H1 (cell line): ENCODE data around the gene ADRB2.

Experiments used
- BACH1 ChIP-seq: IDR thresholded peaks from 2 replicates; pipeline ENCODE4 v1.6.1; 2012; ENCODE audit warnings: low read length, improper control_type of control experiment
- CEBPB ChIP-seq: IDR thresholded peaks from 2 replicates; pipeline ENCODE4 v1.6.1; 2012; ENCODE audit warnings: low read depth, low read length
- CREB1 ChIP-seq: IDR thresholded peaks from 2 replicates; pipeline ENCODE4 v1.6.1; 2012; ENCODE audit warnings: inconsistent platforms
- EP300 ChIP-seq, 2 experiments: IDR thresholded peaks; 1 replicate in 1 of 2; 2 replicates in 1 of 2; pipeline ENCODE4 v1.6.1; 2011 to 2012; ENCODE audit warnings: low read depth in 2 of 2, low read length in 2 of 2, mild to moderate bottlenecking in 2 of 2, borderline replicate concordance in 1 of 2, inconsistent platforms in 1 of 2, moderate library complexity in 1 of 2
- EZH2 ChIP-seq: fragments of 200-600 bp; sonication (generic); IDR thresholded peaks from 2 replicates; pipeline ENCODE4 v1.7.1; 2012; ENCODE audit warnings: low read depth, mild to moderate bottlenecking, moderate library complexity, low read length, inconsistent platforms; ENCODE audit not compliant: severe bottlenecking
- HDAC2 ChIP-seq, 2 experiments: fragments of 300-600 bp in 1 of 2; sonication (generic) in 1 of 2; IDR thresholded peaks; 2 replicates each; pipeline ENCODE4 v1.6.1; 2011 to 2012; ENCODE audit warnings: low read depth in 2 of 2, low read length in 2 of 2, mild to moderate bottlenecking in 2 of 2, moderate library complexity in 2 of 2, borderline replicate concordance in 1 of 2, inconsistent platforms in 1 of 2
- POLR2A ChIP-seq, 2 experiments: IDR thresholded peaks; 1 replicate in 1 of 2; 2 replicates in 1 of 2; pipeline ENCODE4 v1.6.1; 2011; ENCODE audit warnings: low read depth in 2 of 2, low read length in 2 of 2, mild to moderate bottlenecking in 2 of 2; ENCODE audit errors: control extremely low read depth in 1 of 2
- POLR2AphosphoS5 ChIP-seq: IDR thresholded peaks from 2 replicates; pipeline ENCODE4 v1.6.1; 2011; ENCODE audit warnings: low read depth, low read length
- SIN3A ChIP-seq, 2 experiments: IDR thresholded peaks in 1 of 2; conservative IDR thresholded peaks in 1 of 2; 2 replicates each; pipeline ENCODE4 v1.6.1; 2011 to 2012; ENCODE audit warnings: low read length in 2 of 2, improper control_type of control experiment in 1 of 2, low read depth in 1 of 2, mild to moderate bottlenecking in 1 of 2
- SUZ12 ChIP-seq: fragments of 200-600 bp; sonication (generic); IDR thresholded peaks from 2 replicates; pipeline ENCODE4 v1.6.1; 2012; ENCODE audit warnings: mild to moderate bottlenecking, inconsistent platforms, low read length, moderate library complexity, mixed read lengths
- YY1 ChIP-seq: IDR thresholded peaks from 2 replicates; pipeline ENCODE4 v1.6.1; 2011; ENCODE audit warnings: low read depth, mild to moderate bottlenecking, low read length
- TF ChIP-seq, protein P1 (sequence below), 3 experiments: IDR thresholded peaks; 1 replicate in 2 of 3; 2 replicates in 1 of 3; pipeline versions ENCODE4 v1.5.1 to v1.6.1; 2011; ENCODE audit warnings: low read length in 3 of 3, mild to moderate bottlenecking in 3 of 3, inconsistent platforms in 2 of 3, low read depth in 1 of 3, moderate library complexity in 1 of 3; ENCODE audit not compliant: insufficient read depth in 1 of 3; ENCODE audit errors: control extremely low read depth in 1 of 3

DNA sequence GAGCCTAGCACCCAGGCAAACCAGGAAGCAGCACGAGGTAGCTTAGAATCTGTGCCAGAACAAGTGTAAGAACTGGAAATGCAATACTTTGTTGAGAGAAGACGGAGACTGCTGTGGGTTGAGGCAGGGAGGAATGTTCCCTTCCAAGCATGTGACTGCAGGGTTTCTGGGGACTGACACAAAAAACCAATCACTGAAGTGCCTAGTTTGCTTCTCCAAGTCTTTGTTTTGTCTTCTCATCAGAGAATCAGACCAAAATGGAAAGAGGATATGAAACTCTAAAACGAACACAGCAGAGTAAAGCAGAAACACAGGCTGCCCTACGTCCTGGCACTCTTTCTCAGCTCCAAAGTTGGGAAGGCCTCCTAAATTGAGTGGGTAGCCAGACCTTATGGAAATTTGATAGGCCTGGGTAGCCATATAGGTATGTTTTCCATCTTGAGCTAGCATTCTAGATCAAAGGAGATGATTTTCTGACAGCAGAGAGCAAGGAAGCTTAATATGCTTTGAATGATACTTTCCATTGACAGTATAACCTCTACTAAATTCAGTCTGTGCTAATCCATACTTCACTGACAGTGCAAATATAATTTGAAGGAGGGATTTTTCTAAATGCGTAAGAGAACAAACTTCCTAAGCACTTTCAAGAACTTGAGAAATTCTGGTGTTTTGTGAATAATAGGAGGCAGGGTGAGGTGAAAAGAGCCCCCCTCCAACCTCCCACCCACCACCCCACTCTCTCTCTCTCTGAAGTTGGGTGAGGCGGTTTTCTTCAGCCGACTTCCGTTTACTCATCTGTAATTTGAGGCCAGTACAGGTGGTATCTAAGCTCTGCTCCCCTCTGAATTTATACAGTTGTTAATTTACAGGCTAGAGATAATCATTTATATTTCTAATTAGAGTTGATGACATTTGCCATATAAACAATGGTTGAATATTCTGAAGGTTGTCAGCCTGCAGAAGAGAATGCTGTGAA is 5.5 kb downstream of the ADRB2 start:
- TF ChIP-seq, protein P1, sequence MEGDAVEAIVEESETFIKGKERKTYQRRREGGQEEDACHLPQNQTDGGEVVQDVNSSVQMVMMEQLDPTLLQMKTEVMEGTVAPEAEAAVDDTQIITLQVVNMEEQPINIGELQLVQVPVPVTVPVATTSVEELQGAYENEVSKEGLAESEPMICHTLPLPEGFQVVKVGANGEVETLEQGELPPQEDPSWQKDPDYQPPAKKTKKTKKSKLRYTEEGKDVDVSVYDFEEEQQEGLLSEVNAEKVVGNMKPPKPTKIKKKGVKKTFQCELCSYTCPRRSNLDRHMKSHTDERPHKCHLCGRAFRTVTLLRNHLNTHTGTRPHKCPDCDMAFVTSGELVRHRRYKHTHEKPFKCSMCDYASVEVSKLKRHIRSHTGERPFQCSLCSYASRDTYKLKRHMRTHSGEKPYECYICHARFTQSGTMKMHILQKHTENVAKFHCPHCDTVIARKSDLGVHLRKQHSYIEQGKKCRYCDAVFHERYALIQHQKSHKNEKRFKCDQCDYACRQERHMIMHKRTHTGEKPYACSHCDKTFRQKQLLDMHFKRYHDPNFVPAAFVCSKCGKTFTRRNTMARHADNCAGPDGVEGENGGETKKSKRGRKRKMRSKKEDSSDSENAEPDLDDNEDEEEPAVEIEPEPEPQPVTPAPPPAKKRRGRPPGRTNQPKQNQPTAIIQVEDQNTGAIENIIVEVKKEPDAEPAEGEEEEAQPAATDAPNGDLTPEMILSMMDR (IDR thresholded peaks at IDR 0.05; ENCODE audit: control extremely low read depth in 1 of 3, insufficient read depth in 1 of 3, low read depth in 1 of 3, low read length in 3 of 3): no peak
- no peak for TF ChIP-seq POLR2AphosphoS5
- no peak for TF ChIP-seq CEBPB
- TF ChIP-seq CREB1: no peak
- TF ChIP-seq SIN3A (conservative IDR thresholded peaks at IDR 0.05 in 1 of 2, IDR thresholded peaks at IDR 0.05 in 1 of 2; ENCODE audit: low read depth in 1 of 2, low read length in 2 of 2): no peak
- TF ChIP-seq YY1: no peak
- no peak for TF ChIP-seq HDAC2 (IDR thresholded peaks at IDR 0.05; ENCODE audit: borderline replicate concordance in 1 of 2, low read depth in 2 of 2, low read length in 2 of 2)
- TF ChIP-seq BACH1: no peak
- TF ChIP-seq SUZ12: no peak
- TF ChIP-seq POLR2A (IDR thresholded peaks at IDR 0.05; ENCODE audit: control extremely low read depth in 1 of 2, low read depth in 2 of 2, low read length in 2 of 2): no peak
- TF ChIP-seq EZH2: no peak
- no peak for TF ChIP-seq EP300 (IDR thresholded peaks at IDR 0.05; ENCODE audit: borderline replicate concordance in 1 of 2, low read depth in 2 of 2, low read length in 2 of 2)
